ENCODE measurements around the gene PJVK. TPM values are rescaled to one million over a fixed set of nuclear protein-coding genes. Genes with fewer than 3 reads are reported as not detected.
A peak's percentile ranks its signal among the peaks of the same experiment; 100 is the strongest.

PJVK gene
- total and polyA plus RNA-seq, 2 of the 13 experiments (the other 11 are each of a cell fraction or from before 2014, with no cell fraction given) = 1.2 to 2.6 TPM

DNA sequence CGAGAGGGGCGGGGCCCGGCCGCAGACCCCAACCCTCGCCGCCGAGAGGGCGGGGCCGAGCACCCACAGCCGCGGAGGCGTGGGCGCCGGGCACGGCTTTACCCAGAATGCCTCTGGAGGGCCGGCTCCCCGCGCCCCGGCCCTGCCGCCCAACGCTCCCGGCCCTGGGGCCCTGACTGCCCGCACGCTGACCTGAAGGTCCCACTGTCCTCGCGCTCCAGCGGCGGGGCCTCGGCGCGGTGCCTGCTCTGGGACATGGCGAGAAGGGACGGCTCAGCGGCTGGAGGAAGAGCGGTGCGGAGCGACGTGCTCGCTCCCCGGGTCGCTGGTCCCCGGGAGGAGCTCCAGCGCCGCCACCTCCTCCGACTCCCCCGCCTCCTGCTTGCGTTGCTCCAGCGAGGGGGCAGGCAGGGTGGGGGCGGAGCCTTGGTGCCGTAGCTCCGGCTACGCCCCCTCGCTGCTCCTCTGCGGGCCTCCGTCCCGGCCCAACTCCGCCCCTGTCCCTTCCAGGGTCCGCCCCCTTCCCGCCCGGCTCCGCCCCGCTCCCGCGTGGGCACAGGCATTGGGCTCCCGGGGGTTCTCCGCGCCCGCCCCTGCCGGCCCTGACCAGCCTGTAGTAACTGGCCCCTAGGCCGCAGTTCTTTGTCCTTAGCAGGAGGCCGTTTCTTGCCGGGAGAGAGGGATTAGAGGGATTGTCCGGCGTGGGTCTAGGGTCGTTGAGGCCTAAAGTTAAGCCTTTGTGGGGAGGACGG lies at the start of gene PJVK, which contains the start of gene PRKRA (continued):
- TF ChIP-seq, protein P1, sequence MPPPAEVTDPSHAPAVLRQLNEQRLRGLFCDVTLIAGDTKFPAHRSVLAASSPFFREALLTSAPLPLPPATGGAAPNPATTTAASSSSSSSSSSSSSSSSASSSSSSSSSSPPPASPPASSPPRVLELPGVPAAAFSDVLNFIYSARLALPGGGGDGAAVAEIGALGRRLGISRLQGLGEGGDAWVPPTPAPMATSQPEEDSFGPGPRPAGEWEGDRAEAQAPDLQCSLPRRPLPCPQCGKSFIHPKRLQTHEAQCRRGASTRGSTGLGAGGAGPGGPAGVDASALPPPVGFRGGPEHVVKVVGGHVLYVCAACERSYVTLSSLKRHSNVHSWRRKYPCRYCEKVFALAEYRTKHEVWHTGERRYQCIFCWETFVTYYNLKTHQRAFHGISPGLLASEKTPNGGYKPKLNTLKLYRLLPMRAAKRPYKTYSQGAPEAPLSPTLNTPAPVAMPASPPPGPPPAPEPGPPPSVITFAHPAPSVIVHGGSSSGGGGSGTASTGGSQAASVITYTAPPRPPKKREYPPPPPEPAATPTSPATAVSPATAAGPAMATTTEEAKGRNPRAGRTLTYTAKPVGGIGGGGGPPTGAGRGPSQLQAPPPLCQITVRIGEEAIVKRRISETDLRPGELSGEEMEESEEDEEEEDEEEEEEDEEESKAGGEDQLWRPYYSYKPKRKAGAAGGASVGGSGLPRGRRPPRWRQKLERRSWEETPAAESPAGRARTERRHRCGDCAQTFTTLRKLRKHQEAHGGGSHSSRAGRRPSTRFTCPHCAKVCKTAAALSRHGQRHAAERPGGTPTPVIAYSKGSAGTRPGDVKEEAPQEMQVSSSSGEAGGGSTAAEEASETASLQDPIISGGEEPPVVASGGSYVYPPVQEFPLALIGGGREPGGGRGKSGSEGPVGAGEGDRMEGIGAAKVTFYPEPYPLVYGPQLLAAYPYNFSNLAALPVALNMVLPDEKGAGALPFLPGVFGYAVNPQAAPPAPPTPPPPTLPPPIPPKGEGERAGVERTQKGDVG (CRISPR knock-in tag; IDR thresholded peaks at IDR 0.05; ENCODE audit: borderline replicate concordance) = no peak; the same call in 1 of the 2 replicates
- TF ChIP-seq YY1 (IDR thresholded peaks at IDR 0.05; ENCODE audit: insufficient read depth, insufficient replicate concordance, low read depth, low read length) (peak; percentile 32), SPEN (CRISPR knock-in tag; IDR thresholded peaks at IDR 0.05; ENCODE audit: low read depth) (peak; percentile 78), GATAD2A (CRISPR knock-in tag; IDR thresholded peaks at IDR 0.05) (peak; percentile 80), ZKSCAN5 (CRISPR knock-in tag; IDR thresholded peaks at IDR 0.05) (0 out of 2 replicates have a peak, but pooled peaks have one; percentile 48), SP5 (CRISPR knock-in tag; IDR thresholded peaks at IDR 0.05; ENCODE audit: borderline replicate concordance, low read depth) (peak; percentile 74), ZNF572 (CRISPR knock-in tag; IDR thresholded peaks at IDR 0.05) (no peak), HCFC1 (IDR thresholded peaks at IDR 0.05; ENCODE audit: low read depth, low read length) (peak; percentile 29; the same call in 1 of the 2 replicates), NFKBIZ (CRISPR knock-in tag; IDR thresholded peaks at IDR 0.05) (peak; percentile 74; the same call in 1 of the 2 replicates), ZKSCAN8 (CRISPR knock-in tag; IDR thresholded peaks at IDR 0.05; ENCODE audit: borderline replicate concordance) (peak; percentile 44; the same call in 1 of the 2 replicates), ZNF616 (CRISPR knock-in tag; IDR thresholded peaks at IDR 0.05; ENCODE audit: low read depth) (peak; percentile 90), ZNF205 (CRISPR knock-in tag; IDR thresholded peaks at IDR 0.05) (peak; percentile 88), ZFP37 (CRISPR knock-in tag; IDR thresholded peaks at IDR 0.05; ENCODE audit: borderline replicate concordance) (peak; percentile 53), KLF6 (CRISPR knock-in tag; IDR thresholded peaks at IDR 0.05) (peak; percentile 90)
- TF ChIP-seq, protein P2, sequence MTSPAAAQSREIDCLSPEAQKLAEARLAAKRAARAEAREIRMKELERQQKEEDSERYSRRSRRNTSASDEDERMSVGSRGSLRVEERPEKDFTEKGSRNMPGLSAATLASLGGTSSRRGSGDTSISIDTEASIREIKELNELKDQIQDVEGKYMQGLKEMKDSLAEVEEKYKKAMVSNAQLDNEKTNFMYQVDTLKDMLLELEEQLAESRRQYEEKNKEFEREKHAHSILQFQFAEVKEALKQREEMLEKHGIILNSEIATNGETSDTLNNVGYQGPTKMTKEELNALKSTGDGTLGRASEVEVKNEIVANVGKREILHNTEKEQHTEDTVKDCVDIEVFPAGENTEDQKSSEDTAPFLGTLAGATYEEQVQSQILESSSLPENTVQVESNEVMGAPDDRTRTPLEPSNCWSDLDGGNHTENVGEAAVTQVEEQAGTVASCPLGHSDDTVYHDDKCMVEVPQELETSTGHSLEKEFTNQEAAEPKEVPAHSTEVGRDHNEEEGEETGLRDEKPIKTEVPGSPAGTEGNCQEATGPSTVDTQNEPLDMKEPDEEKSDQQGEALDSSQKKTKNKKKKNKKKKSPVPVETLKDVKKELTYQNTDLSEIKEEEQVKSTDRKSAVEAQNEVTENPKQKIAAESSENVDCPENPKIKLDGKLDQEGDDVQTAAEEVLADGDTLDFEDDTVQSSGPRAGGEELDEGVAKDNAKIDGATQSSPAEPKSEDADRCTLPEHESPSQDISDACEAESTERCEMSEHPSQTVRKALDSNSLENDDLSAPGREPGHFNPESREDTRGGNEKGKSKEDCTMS (CRISPR knock-in tag; conservative IDR thresholded peaks at IDR 0.05) = no peak
- TF ChIP-seq, protein P3, sequence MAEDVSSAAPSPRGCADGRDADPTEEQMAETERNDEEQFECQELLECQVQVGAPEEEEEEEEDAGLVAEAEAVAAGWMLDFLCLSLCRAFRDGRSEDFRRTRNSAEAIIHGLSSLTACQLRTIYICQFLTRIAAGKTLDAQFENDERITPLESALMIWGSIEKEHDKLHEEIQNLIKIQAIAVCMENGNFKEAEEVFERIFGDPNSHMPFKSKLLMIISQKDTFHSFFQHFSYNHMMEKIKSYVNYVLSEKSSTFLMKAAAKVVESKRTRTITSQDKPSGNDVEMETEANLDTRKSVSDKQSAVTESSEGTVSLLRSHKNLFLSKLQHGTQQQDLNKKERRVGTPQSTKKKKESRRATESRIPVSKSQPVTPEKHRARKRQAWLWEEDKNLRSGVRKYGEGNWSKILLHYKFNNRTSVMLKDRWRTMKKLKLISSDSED (CRISPR knock-in tag; IDR thresholded peaks at IDR 0.05) = peak; percentile 87; the same call in 1 of the 2 replicates
- TF ChIP-seq, protein P4, sequence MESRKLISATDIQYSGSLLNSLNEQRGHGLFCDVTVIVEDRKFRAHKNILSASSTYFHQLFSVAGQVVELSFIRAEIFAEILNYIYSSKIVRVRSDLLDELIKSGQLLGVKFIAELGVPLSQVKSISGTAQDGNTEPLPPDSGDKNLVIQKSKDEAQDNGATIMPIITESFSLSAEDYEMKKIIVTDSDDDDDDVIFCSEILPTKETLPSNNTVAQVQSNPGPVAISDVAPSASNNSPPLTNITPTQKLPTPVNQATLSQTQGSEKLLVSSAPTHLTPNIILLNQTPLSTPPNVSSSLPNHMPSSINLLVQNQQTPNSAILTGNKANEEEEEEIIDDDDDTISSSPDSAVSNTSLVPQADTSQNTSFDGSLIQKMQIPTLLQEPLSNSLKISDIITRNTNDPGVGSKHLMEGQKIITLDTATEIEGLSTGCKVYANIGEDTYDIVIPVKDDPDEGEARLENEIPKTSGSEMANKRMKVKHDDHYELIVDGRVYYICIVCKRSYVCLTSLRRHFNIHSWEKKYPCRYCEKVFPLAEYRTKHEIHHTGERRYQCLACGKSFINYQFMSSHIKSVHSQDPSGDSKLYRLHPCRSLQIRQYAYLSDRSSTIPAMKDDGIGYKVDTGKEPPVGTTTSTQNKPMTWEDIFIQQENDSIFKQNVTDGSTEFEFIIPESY (CRISPR knock-in tag; IDR thresholded peaks at IDR 0.05) = no peak
- TF ChIP-seq, protein P5, sequence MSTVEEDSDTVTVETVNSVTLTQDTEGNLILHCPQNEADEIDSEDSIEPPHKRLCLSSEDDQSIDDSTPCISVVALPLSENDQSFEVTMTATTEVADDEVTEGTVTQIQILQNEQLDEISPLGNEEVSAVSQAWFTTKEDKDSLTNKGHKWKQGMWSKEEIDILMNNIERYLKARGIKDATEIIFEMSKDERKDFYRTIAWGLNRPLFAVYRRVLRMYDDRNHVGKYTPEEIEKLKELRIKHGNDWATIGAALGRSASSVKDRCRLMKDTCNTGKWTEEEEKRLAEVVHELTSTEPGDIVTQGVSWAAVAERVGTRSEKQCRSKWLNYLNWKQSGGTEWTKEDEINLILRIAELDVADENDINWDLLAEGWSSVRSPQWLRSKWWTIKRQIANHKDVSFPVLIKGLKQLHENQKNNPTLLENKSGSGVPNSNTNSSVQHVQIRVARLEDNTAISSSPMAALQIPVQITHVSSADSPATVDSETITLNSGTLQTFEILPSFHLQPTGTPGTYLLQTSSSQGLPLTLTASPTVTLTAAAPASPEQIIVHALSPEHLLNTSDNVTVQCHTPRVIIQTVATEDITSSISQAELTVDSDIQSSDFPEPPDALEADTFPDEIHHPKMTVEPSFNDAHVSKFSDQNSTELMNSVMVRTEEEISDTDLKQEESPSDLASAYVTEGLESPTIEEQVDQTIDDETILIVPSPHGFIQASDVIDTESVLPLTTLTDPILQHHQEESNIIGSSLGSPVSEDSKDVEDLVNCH (CRISPR knock-in tag; IDR thresholded peaks at IDR 0.05) = no peak; the same call in 1 of the 2 replicates
